ENCODE measurements around the gene ACTR10. TPM values are rescaled to one million over a fixed set of nuclear protein-coding genes. Genes with fewer than 3 reads are reported as not detected.

ACTR10 gene
- total RNA-seq, 1 experiment from 2014 or later = 55.1 TPM

GRCh38 chr14:58167057-58167456 lies 32.9 kb upstream of the ACTR10 start:
- ChIA-PET CTCF (interaction anchor here (0.5 to 8.2 kb wide), 7 partner anchors 10 to 195 kb away, joined by 3 to 108 read pairs (median 5); partner anchors contain the start of gene ARMH4), POLR2A (no interaction called here)
- peaks cover 5% of the 10 kb centered on the region for H3K36me3 Mint-ChIP-seq (ENCODE audit: insufficient read depth, unreplicated experiment)
- no peak overlapping the region for H3K27ac Mint-ChIP-seq (ENCODE audit: low read depth, unreplicated experiment)
- intact Hi-C loops (cut with micrococcal nuclease) = no loop called here
- no peak for DNase-seq (ENCODE audit: unreplicated experiment)
- peaks cover 13% of the 10 kb centered on the region for H3K4me1 Mint-ChIP-seq (ENCODE audit: insufficient read depth, unreplicated experiment)
- H3K9me3 Mint-ChIP-seq (ENCODE audit: unreplicated experiment) = no peaks in the 10 kb centered on the region
- no peak for TF ChIP-seq CTCF (IDR thresholded peaks at IDR 0.05; ENCODE audit: unreplicated experiment)
- no TSS peak for BruUV-seq (replicated peaks)
- no peak overlapping the region for H3K4me3 Mint-ChIP-seq (ENCODE audit: unreplicated experiment)
- peaks cover 29% of the 10 kb centered on the region for H3K27me3 Mint-ChIP-seq (ENCODE audit: insufficient read depth, unreplicated experiment)

GRCh38 chr14:58167891-58168290 lies 32.1 kb upstream of the ACTR10 start:
- H3K4me3 Mint-ChIP-seq (ENCODE audit: unreplicated experiment) = no peak overlapping the region
- no peak overlapping the region for H3K27ac Mint-ChIP-seq (ENCODE audit: low read depth, unreplicated experiment)
- H3K9me3 Mint-ChIP-seq (ENCODE audit: unreplicated experiment) = no peaks in the 10 kb centered on the region
- H3K4me1 Mint-ChIP-seq (ENCODE audit: insufficient read depth, unreplicated experiment) = peaks cover 14% of the 10 kb centered on the region
- ChIA-PET CTCF (interaction anchor here (0.9 to 8.2 kb wide), 5 partner anchors 15 to 868 kb away, joined by 3 to 108 read pairs (median 4); partner anchors contain the start of gene ARMH4), POLR2A (no interaction called here)
- H3K27me3 Mint-ChIP-seq (ENCODE audit: insufficient read depth, unreplicated experiment) = peaks cover 29% of the 10 kb centered on the region
- BruUV-seq (replicated peaks) = no TSS peak
- intact Hi-C loops (cut with micrococcal nuclease) = no loop called here
- no peak for TF ChIP-seq CTCF (IDR thresholded peaks at IDR 0.05; ENCODE audit: unreplicated experiment)
- peaks cover 5% of the 10 kb centered on the region for H3K36me3 Mint-ChIP-seq (ENCODE audit: insufficient read depth, unreplicated experiment)
- DNase-seq (ENCODE audit: unreplicated experiment) = no peak

GRCh38 chr14:58171090-58171489 lies 28.9 kb upstream of the ACTR10 start:
- ChIA-PET POLR2A (interaction anchor here (1.3 to 1.7 kb wide), 2 partner anchors 22 to 29 kb away, joined by 3 to 8 read pairs; partner anchors contain the start of gene ACTR10), CTCF (interaction anchor here (1.0 to 8.2 kb wide), 2 partner anchors 10 to 62 kb away, joined by 4 to 108 read pairs; no protein-coding TSS in a partner anchor)
- peaks cover 14% of the 10 kb centered on the region for H3K4me1 Mint-ChIP-seq (ENCODE audit: insufficient read depth, unreplicated experiment)
- DNase-seq (ENCODE audit: unreplicated experiment) = peak; percentile 89
- peak overlapping the region; percentile 40 for H3K4me3 Mint-ChIP-seq (ENCODE audit: unreplicated experiment)
- intact Hi-C loops (cut with micrococcal nuclease) = no loop called here
- BruUV-seq (replicated peaks) = no TSS peak
- no peaks in the 10 kb centered on the region for H3K9me3 Mint-ChIP-seq (ENCODE audit: unreplicated experiment)
- H3K27me3 Mint-ChIP-seq (ENCODE audit: insufficient read depth, unreplicated experiment) = peaks cover 33% of the 10 kb centered on the region
- peaks cover 5% of the 10 kb centered on the region for H3K36me3 Mint-ChIP-seq (ENCODE audit: insufficient read depth, unreplicated experiment)
- no peak for TF ChIP-seq CTCF (IDR thresholded peaks at IDR 0.05; ENCODE audit: unreplicated experiment)
- H3K27ac Mint-ChIP-seq (ENCODE audit: low read depth, unreplicated experiment) = peak overlapping the region; percentile 39

DNA sequence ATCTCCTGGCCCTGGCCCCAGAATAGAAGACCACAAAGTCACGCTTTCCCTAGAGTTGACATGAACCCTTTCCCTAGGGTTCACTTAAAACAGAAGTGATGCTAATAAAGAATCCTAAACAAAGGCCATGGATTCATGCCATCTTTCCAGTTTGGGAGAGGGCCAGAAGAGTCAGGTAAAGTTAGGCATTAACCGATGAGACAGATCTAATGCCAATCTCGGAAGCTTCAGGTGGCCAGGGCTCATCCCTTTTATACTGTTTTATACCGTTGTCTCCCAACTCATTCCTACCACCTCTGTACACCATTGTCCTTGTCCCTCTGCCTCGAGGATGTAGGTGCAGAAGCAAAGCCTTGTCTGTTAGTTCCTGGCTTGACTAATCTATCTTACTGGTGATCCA lies 22.8 kb upstream of the ACTR10 start:
- Mint-ChIP-seq H3K4me3 (ENCODE audit: unreplicated experiment) (no peak overlapping the region), H3K9me3 (ENCODE audit: unreplicated experiment) (no peaks in the 10 kb centered on the region), H3K27ac (ENCODE audit: low read depth, unreplicated experiment) (no peak overlapping the region), H3K36me3 (ENCODE audit: insufficient read depth, unreplicated experiment) (no peaks in the 10 kb centered on the region), H3K27me3 (ENCODE audit: insufficient read depth, unreplicated experiment) (peaks cover 12% of the 10 kb centered on the region), H3K4me1 (ENCODE audit: insufficient read depth, unreplicated experiment) (no peaks in the 10 kb centered on the region)
- intact Hi-C loops (cut with micrococcal nuclease) = no loop called here
- BruUV-seq (replicated peaks) = no TSS peak
- DNase-seq (ENCODE audit: unreplicated experiment) = no peak
- CTCF ChIA-PET = interaction anchor here (0.6 to 1.3 kb wide), 3 partner anchors 10 to 12 kb away, joined by 3 to 5 read pairs (median 3); no protein-coding TSS in a partner anchor
- TF ChIP-seq CTCF (IDR thresholded peaks at IDR 0.05; ENCODE audit: unreplicated experiment) = no peak
- POLR2A ChIA-PET = interaction anchor here (1.1 to 1.7 kb wide), 2 partner anchors 12 to 22 kb away, joined by 3 to 4 read pairs; partner anchors contain the start of gene ACTR10

Measured in MCF 10A (cell line).